Effector memory CD8-positive, alpha-beta T cell (primary cell): Measurements from ENCODE around the gene AMER3.
A peak's percentile ranks its signal among the peaks of the same experiment; 100 is the strongest.

Experiments used
- ATAC-seq: fragments of 150-1000 bp; cut with Tn5 transposase; replicated peaks from 2 replicates; pipeline ENCODE4 v1.10.0; 2021; ENCODE audit warnings: mild to moderate bottlenecking, moderate library complexity
- DNase-seq, 3 experiments: peaks; one replicate each; pipeline ENCODE4 v3.0.0; 2021
- H3K27ac Mint-ChIP-seq, 2 donors: one replicate each; pipeline ENCODE4 v1.8.0; 2022; ENCODE audit warnings: mild to moderate bottlenecking in 2 of 2, mixed read lengths in 2 of 2, moderate library complexity in 2 of 2
- H3K27me3 Mint-ChIP-seq, 2 donors: one replicate each; pipeline ENCODE4 v1.8.0; 2022; ENCODE audit warnings: mixed read lengths in 2 of 2
- H3K36me3 Mint-ChIP-seq: one replicate; pipeline ENCODE4 v1.8.0; 2022; ENCODE audit warnings: mild to moderate bottlenecking, moderate library complexity, mixed read lengths; ENCODE audit not compliant: insufficient read depth
- H3K4me1 Mint-ChIP-seq, 2 donors: one replicate each; pipeline ENCODE4 v1.8.0; 2022; ENCODE audit warnings: low read depth in 2 of 2, mixed read lengths in 2 of 2
- H3K4me3 Mint-ChIP-seq, 2 donors: one replicate each; pipeline ENCODE4 v1.8.0; 2022; ENCODE audit warnings: mild to moderate bottlenecking in 2 of 2, mixed read lengths in 2 of 2, moderate library complexity in 2 of 2
- H3K9me3 Mint-ChIP-seq, 2 donors: one replicate each; pipeline ENCODE4 v1.8.0; 2022; ENCODE audit warnings: mixed read lengths in 2 of 2

The AMER3 gene

DNA sequence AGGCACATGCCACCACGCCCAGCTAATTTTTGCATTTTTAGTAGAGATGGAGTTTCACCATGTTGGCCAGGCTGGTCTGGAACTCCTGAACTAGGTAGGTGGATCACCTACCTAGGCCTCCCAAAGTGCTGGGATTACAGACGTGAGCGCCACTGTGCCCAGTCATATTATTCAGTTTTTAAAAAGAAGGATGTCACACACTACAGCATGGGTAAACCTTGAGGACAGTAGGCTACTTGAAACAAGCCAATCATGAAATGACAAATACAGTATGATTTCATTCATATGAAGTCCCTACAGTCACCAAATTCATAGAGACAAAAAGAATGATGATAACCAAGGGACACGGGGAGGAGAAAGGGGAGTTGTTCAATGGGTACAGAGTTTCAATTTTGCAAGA is 50.3 kb downstream of the AMER3 start:
- DNase-seq (no peak), ATAC-seq (no peak)
- Mint-ChIP-seq H3K36me3 (no peaks in the 10 kb centered on the region), H3K9me3 (no peaks in the 10 kb centered on the region), H3K27ac (peak overlapping the region in 1 of 2 donors; percentile 48), H3K4me1 (peaks cover 2 to 9% of the 10 kb centered on the region in 2 donors), H3K27me3 (peaks cover 15% of the 10 kb centered on the region in 2 donors), H3K4me3 (no peak overlapping the region)

DNA sequence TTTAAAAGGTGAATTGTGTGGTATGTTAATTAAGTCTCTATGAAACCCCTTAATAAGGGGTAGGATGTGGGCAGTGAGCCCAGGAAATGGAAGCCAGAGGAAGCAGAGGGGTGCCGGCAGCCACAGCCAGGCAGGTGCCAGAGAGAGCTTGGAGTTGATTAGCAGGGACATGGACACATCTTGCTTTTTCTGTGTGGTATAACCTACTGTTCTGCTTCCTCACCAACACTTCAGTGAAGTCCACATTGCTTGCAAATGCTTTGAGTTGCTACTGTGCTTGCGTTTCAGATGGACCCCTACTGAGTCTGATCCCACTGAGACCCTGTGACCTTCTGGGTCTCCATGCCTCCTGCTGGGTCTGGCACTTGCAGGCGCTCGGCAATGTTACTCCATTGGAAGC is 51.0 kb downstream of the AMER3 start:
- ATAC-seq (peak; percentile 42), DNase-seq (no peak)
- Mint-ChIP-seq H3K4me3 (no peak overlapping the region), H3K27ac (no peak overlapping the region), H3K27me3 (peaks cover 15 to 17% of the 10 kb centered on the region in 2 donors), H3K4me1 (peaks cover 2 to 10% of the 10 kb centered on the region in 2 donors), H3K36me3 (no peaks in the 10 kb centered on the region), H3K9me3 (no peaks in the 10 kb centered on the region)

DNA sequence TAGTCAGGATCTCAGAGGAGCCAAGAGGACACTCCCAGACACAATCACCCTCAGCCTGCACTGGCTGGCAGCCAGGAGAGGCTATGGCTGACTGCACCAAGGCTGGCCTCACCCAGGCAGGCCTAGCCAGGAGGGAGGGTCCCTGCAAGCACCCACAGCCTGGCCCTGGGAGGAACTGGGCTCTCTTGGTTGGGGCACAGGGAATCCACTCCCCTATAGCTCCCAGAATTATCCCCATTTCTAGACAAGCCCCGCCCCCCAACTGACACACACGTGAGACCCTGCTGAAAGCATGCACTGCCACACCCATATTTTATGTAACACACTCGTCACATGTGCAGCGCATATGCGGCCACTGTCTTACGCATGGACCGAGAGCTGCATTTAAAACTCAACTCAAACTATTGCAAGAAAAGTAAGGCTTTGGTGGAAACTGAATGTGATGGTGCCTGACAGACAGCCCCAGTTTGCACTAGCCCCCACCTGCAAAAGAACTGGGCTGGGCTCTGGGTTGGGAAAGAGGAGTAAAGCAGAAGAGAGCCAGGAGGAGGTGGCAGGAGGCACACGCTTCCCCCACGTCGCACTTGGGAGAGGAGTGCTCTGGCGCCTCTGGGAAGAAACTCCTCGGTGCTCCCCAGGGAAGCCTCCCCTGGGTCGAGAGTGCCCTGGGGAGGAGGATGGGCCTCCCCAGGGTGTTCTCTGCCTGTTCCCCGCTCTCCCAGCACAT is 52.5 kb downstream of the AMER3 start:
- H3K9me3 Mint-ChIP-seq, result no peaks in the 10 kb centered on the region
- peaks cover 2 to 10% of the 10 kb centered on the region in 2 donors for H3K4me1 Mint-ChIP-seq
- DNase-seq, result no peak
- H3K27ac Mint-ChIP-seq, result no peak overlapping the region
- H3K4me3 Mint-ChIP-seq, result no peak overlapping the region
- no peaks in the 10 kb centered on the region for H3K36me3 Mint-ChIP-seq
- no peak for ATAC-seq
- H3K27me3 Mint-ChIP-seq, result peaks cover 15 to 17% of the 10 kb centered on the region in 2 donors

DNA sequence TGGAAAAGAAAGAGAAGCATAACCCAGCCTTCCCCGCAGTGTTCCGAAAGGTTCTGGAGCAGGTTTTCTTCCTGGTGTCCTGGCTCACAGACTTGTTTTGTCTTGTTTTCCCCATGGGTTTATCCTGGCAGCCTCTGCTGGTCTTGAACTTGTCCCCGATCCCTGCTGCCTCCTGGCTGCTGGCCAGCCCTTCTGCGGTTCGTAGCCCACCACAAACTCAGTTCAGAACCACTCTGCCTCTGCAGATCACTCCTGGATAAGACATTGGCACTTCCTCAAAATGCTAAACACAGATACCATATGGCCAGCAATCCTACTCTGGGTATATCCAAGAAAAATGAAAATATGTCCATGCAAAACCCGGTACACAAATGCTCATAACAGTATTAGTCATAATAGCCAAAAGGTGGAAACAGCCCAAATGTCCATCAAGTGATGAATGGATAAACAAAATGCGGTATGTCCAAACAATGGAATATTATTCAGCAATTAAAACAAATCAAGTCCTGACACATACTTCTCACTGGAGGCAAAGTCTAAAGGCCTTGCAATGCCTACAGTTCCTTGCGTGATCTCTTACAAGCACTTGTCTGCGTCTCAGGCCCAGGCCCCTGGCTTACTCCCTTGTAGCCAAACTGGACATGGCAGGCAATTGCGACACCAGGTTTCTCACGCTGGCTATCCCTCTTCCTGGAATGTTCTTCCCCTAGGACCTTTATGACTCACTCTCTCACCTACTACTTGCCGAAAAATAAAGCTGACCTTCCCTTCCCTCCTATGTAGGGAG is 53.3 kb downstream of the AMER3 start:
- ATAC-seq (no peak), DNase-seq (no peak)
- H3K4me1 Mint-ChIP-seq, result peaks cover 2 to 10% of the 10 kb centered on the region in 2 donors
- H3K9me3 Mint-ChIP-seq, result no peaks in the 10 kb centered on the region
- no peak overlapping the region for H3K4me3 Mint-ChIP-seq
- H3K27ac Mint-ChIP-seq, result no peak overlapping the region
- peaks cover 16 to 17% of the 10 kb centered on the region in 2 donors for H3K27me3 Mint-ChIP-seq
- H3K36me3 Mint-ChIP-seq, result no peaks in the 10 kb centered on the region

DNA sequence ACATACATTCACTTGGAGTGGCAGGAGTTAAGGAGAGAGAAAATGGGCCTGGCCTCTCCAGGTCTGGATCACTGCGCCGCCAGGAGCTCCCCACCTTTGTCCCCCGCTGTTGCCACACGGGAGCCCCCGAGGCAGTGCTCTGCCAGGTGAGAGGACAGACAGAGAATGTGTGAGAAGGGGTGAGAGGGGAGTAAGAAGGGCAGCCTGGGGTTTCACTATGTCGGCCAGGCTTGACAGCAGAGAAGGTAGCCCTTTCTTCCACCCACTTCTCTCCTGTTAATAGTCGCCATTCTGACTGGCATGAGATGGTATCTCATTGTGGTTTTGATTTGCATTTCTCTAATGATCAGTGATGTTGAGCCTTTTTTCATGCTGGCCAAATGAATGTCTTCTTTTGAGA is 55.1 kb downstream of the AMER3 start:
- no peak for DNase-seq
- Mint-ChIP-seq H3K27me3 (peaks cover 24 to 34% of the 10 kb centered on the region in 2 donors), H3K27ac (peak overlapping the region in 1 of 2 donors; percentile 16), H3K36me3 (no peaks in the 10 kb centered on the region), H3K4me1 (peaks cover 2 to 7% of the 10 kb centered on the region in 2 donors), H3K9me3 (no peaks in the 10 kb centered on the region), H3K4me3 (no peak overlapping the region)
- ATAC-seq, result no peak

DNA sequence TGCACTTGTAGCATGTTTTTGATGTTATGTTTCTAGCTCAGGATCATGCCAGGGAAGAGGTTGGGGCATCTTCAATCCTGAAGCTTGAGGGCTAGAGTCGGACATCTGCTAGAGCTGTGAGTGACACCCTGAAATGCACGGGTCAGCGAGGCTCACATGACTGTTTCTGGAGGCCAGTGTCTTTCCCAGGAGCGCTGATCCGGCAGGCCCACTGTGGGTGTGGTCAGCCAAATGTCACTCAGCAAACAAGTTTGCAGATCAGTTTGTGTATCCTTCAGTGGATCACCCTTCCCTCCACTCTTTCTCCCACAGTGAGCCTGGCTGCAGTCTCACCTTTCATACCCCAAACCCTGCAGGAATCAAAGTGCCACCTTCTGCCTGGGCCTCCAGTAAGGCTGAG is 58.4 kb downstream of the AMER3 start:
- ATAC-seq (no peak), DNase-seq (no peak)
- Mint-ChIP-seq H3K4me1 (peaks cover 0 to 4% of the 10 kb centered on the region in 2 donors), H3K9me3 (no peaks in the 10 kb centered on the region), H3K36me3 (no peaks in the 10 kb centered on the region), H3K4me3 (no peak overlapping the region), H3K27ac (no peak overlapping the region), H3K27me3 (peaks cover 23 to 36% of the 10 kb centered on the region in 2 donors)

DNA sequence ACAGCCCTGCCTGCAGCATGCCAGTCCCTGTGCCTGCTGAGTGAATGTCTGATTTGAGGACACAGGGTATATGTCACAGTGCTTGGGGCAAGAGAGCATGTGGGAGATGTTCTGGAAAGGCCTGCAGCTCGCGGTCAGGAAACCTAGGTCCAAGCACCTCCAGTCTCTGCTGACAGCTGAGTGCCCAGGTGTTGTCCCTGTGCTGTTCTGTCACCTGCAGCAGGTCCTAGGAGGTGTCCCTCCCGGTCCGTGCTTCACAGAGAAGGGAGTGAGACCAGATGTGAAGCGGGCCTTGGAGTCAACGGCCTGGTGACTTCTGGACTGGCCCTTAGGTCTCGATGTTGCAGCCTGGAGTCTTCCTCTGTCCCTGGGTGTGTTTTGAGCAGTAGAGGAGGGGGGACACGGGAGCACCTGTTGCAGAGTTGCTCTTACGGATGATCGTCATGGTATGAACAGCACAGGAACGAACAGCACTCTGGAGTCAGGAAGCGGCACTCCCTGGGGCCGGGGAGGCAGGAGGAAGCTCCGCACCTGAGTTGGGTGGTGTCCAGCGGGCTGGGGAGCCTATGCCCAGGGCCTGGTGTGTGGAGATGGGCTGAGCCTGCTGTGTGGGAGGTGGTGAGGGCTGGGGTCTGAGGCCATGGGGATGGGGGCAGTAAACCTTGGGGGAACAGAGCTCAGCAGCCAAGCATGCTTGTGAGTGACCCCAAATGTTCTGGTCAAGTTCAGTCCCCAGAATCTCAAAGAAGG is 59.8 kb downstream of the AMER3 start:
- no peaks in the 10 kb centered on the region for H3K36me3 Mint-ChIP-seq
- H3K27me3 Mint-ChIP-seq, result peaks cover 19 to 32% of the 10 kb centered on the region in 2 donors
- H3K4me3 Mint-ChIP-seq, result no peak overlapping the region
- H3K27ac Mint-ChIP-seq, result peak overlapping the region in 1 of 2 donors; percentile 22
- no peak for ATAC-seq
- H3K9me3 Mint-ChIP-seq, result no peaks in the 10 kb centered on the region
- peaks cover 0 to 4% of the 10 kb centered on the region in 2 donors for H3K4me1 Mint-ChIP-seq
- DNase-seq, result no peak
